Breast epithelium (tissue), 3 donors: Measurements from ENCODE around the gene AGPAT3.

Source experiments
- CTCF ChIP-seq, 3 donors: fragments of 450-650 bp; IDR thresholded peaks; one replicate each; pipeline ENCODE4 v1.5.1; 2016 to 2017; ENCODE audit warnings: antibody characterized with exemption in 3 of 3, mild to moderate bottlenecking in 3 of 3, moderate library complexity in 3 of 3
- POLR2AphosphoS5 ChIP-seq, 3 donors: sonication (generic); formaldehyde crosslinking; IDR thresholded peaks; one replicate each; pipeline ENCODE4 v1.6.1; 2017; ENCODE audit warnings: antibody characterized with exemption in 3 of 3

GRCh38 chr21:43939443-43940328 lies 74.7 kb downstream of the AGPAT3 start:
- TF ChIP-seq POLR2AphosphoS5 (IDR thresholded peaks at IDR 0.05) (no peak), CTCF (IDR thresholded peaks at IDR 0.05) (no peak)
